ENCODE measurements around the gene MED26. TPM values are rescaled to one million over a fixed set of nuclear protein-coding genes. Genes with fewer than 3 reads are reported as not detected.

MED26 gene
- total and polyA plus RNA-seq, 9 of the 15 experiments (the other 6 are each of a cell fraction or from before 2014, with no cell fraction given) = 0.71 to 15.1 (median 6.2) TPM

GRCh38 chr19:16659832-16660708 lies 32.1 kb upstream of the MED26 start, which contains the start of gene SMIM7 (continued):
- TF ChIP-seq ZFP36 (IDR thresholded peaks at IDR 0.05; ENCODE audit: low read depth, low read length, partially characterized antibody) (no peak), SRSF1 (IDR thresholded peaks at IDR 0.05; ENCODE audit: low read depth, low read length) (no peak), PPARD (CRISPR knock-in tag; IDR thresholded peaks at IDR 0.05) (no peak), ZBTB12 (CRISPR knock-in tag; IDR thresholded peaks at IDR 0.05) (0 out of 2 replicates have a peak, but pooled peaks have one; percentile 38), ZNF668 (CRISPR knock-in tag; IDR thresholded peaks at IDR 0.05) (no peak), TFAM (CRISPR knock-in tag; conservative IDR thresholded peaks at IDR 0.05) (no peak), KLF1 (tag; IDR thresholded peaks at IDR 0.05) (no peak), MECOM (CRISPR knock-in tag; IDR thresholded peaks at IDR 0.05) (no peak), NEUROD1 (IDR thresholded peaks at IDR 0.05; ENCODE audit: borderline replicate concordance, low read depth, low read length, partially characterized antibody) (peak; percentile 94), RAD21 (CRISPR knock-in tag; conservative IDR thresholded peaks at IDR 0.05 in 1 of 2, IDR thresholded peaks at IDR 0.05 in 1 of 2) (no peak), ZNF518B (CRISPR knock-in tag; IDR thresholded peaks at IDR 0.05) (no peak), TBP (optimal IDR thresholded peaks at IDR 0.05; ENCODE audit: low read depth, low read length) (peak; percentile 40), ASH1L (IDR thresholded peaks at IDR 0.05; ENCODE audit: borderline replicate concordance, low read depth, partially characterized antibody) (peak; percentile 91), ELF4 (CRISPR knock-in tag; IDR thresholded peaks at IDR 0.05) (peak; percentile 77; the same call in 1 of the 2 replicates), ZNF699 (CRISPR knock-in tag; IDR thresholded peaks at IDR 0.05; ENCODE audit: insufficient replicate concordance) (no peak), CBX8 (IDR thresholded peaks at IDR 0.05; ENCODE audit: borderline replicate concordance, extremely low read depth, low read depth, low read length, poor library complexity, severe bottlenecking) (no peak), NFIX (CRISPR knock-in tag; IDR thresholded peaks at IDR 0.05; ENCODE audit: low read depth) (no peak), RHOXF2B (CRISPR knock-in tag; conservative IDR thresholded peaks at IDR 0.05) (no peak), RBM17 (IDR thresholded peaks at IDR 0.05; ENCODE audit: borderline replicate concordance, low read depth, low read length) (no peak), CSDE1 (IDR thresholded peaks at IDR 0.05) (no peak), PHF8 (IDR thresholded peaks at IDR 0.05; ENCODE audit: borderline replicate concordance, low read length) (peak; percentile 97)

Data from K562 (cell line).